ENCODE data around the gene TOX2. TPM values are rescaled to one million over a fixed set of nuclear protein-coding genes. Genes with fewer than 3 reads are reported as not detected.

The TOX2 gene
- total RNA-seq, 2 donors from 2014 or later: 8.8 to 52.8 TPM

- WGBS: 61% methylated on average over 4 of the region's 4 CpGs
- intact Hi-C loops (cut with DNase I): no loop called here
- Histone ChIP-seq H3K4me3 (no peak overlapping the region), H3K27me3 (replicated peaks; ENCODE audit: insufficient read depth) (no peaks in the 10 kb centered on the region), H3K36me3 (no peaks in the 10 kb centered on the region), H3K4me1 (replicated peaks) (no peaks in the 10 kb centered on the region), H3K9me3 (no peaks in the 10 kb centered on the region), H3K27ac (no peak overlapping the region)
- no peak for DNase-seq (ENCODE audit: low spot score)
- no peak for TF ChIP-seq POLR2A (IDR thresholded peaks at IDR 0.05)
- no peak for TF ChIP-seq CTCF (IDR thresholded peaks at IDR 0.05)
- TF ChIP-seq POLR2AphosphoS5 (IDR thresholded peaks at IDR 0.05): no peak
Observed at GRCh38 chr20:43984587-43984986, 69.9 kb downstream of the TOX2 start.

- Histone ChIP-seq H3K4me3 (no peak overlapping the region), H3K27me3 (replicated peaks; ENCODE audit: insufficient read depth) (no peaks in the 10 kb centered on the region), H3K36me3 (no peaks in the 10 kb centered on the region), H3K27ac (no peak overlapping the region), H3K9me3 (no peaks in the 10 kb centered on the region), H3K4me1 (replicated peaks) (no peaks in the 10 kb centered on the region)
- DNase-seq (ENCODE audit: low spot score): no peak
- WGBS: 89% methylated on average over 3 of the region's 3 CpGs
- intact Hi-C loops (cut with DNase I): no loop called here
- TF ChIP-seq POLR2A (IDR thresholded peaks at IDR 0.05): no peak
- no peak for TF ChIP-seq POLR2AphosphoS5 (IDR thresholded peaks at IDR 0.05)
- no peak for TF ChIP-seq CTCF (IDR thresholded peaks at IDR 0.05)
Observed at GRCh38 chr20:43985121-43985520, 70.5 kb downstream of the TOX2 start.

DNA sequence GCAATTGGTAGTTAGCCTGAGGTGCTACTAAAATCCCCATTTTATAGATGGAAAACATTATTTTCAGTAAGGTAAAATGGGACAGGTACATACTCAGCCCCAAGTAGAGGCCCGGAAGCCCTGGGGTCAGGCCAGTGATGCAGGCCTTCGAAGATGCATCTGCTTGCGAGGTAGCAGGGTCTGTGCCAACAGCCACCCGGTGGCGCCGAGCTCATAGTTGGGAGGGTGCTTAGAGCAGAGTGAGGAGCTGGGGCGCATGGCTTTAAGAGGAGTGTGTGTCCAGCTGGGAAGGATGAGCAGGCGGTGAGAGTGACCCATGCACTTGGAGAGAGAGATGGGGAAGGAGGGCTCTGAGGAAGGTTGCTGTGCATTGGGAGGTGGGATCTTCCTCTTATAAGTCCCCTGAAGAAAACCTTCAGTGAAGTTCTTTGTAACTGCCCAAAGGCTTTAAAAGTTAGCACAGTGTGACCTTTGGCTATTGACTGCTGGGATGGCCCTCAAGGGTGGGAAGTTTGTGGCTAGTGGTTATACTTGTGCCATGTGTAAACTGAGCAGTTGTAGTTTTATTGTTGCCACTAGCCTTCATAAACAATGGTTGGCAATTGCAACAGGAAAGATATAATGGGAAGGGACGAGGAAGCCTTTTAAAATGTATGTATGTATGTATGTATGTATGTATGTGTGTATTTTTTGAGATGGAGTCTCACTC lies 71.1 kb downstream of the TOX2 start:
- intact Hi-C loops (cut with DNase I): no loop called here
- TF ChIP-seq CTCF (IDR thresholded peaks at IDR 0.05) (no peak), POLR2AphosphoS5 (IDR thresholded peaks at IDR 0.05) (no peak), POLR2A (IDR thresholded peaks at IDR 0.05) (no peak)
- DNase-seq (ENCODE audit: low spot score): no peak
- Histone ChIP-seq H3K4me1 (replicated peaks) (no peaks in the 10 kb centered on the region), H3K36me3 (no peaks in the 10 kb centered on the region), H3K4me3 (no peak overlapping the region), H3K9me3 (no peaks in the 10 kb centered on the region), H3K27me3 (replicated peaks; ENCODE audit: insufficient read depth) (no peaks in the 10 kb centered on the region), H3K27ac (no peak overlapping the region)
- 88% methylated on average over 9 of the region's 9 CpGs for WGBS

DNA sequence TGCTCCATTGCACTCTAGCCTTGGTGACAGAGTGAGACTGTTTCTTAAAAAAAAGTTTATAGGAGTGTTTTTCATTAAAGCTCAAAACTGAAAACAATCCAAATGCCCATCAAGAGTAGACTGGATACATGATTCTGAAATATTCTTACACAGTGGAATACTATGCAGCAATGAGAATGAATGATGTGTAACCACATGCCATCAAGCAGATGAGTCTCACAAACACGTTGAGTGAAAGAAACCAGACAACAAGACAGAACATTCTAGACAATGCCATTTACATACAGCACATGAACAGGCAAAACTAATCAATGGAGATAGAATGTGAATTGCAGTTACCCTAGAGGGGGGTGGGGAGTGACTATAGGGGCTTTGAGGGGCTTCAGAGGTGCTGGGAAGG lies 72.4 kb downstream of the TOX2 start:
- Histone ChIP-seq H3K36me3 (no peaks in the 10 kb centered on the region), H3K9me3 (no peaks in the 10 kb centered on the region), H3K27me3 (replicated peaks; ENCODE audit: insufficient read depth) (no peaks in the 10 kb centered on the region), H3K27ac (no peak overlapping the region), H3K4me1 (replicated peaks) (no peaks in the 10 kb centered on the region), H3K4me3 (no peak overlapping the region)
- no peak for TF ChIP-seq CTCF (IDR thresholded peaks at IDR 0.05)
- 73% methylated on average over 1 of the region's 1 CpG for WGBS
- intact Hi-C loops (cut with DNase I): no loop called here
- DNase-seq (ENCODE audit: low spot score): no peak

GRCh38 chr20:43987531-43987930 lies 72.9 kb downstream of the TOX2 start:
- no peak overlapping the region for H3K4me3 ChIP-seq
- DNase-seq (ENCODE audit: low spot score): no peak
- TF ChIP-seq CTCF (IDR thresholded peaks at IDR 0.05) (no peak), POLR2AphosphoS5 (IDR thresholded peaks at IDR 0.05) (no peak), POLR2A (IDR thresholded peaks at IDR 0.05) (no peak)
- H3K36me3 ChIP-seq: no peaks in the 10 kb centered on the region
- no peak overlapping the region for H3K27ac ChIP-seq
- 58% methylated on average over 4 of the region's 4 CpGs for WGBS
- no peaks in the 10 kb centered on the region for H3K9me3 ChIP-seq
- no peaks in the 10 kb centered on the region for H3K4me1 ChIP-seq (replicated peaks)
- H3K27me3 ChIP-seq (replicated peaks; ENCODE audit: insufficient read depth): no peaks in the 10 kb centered on the region
- intact Hi-C loops (cut with DNase I): no loop called here

All from prostate gland (tissue), 2 donors.